ENCODE measurements around the gene DNAJC1. TPM values are rescaled to one million over a fixed set of nuclear protein-coding genes. Genes with fewer than 3 reads are reported as not detected.

Gene DNAJC1
- total and polyA plus RNA-seq, 2 of the 4 experiments (the other 2 are of a cell fraction), result 12.7 to 13.3 TPM

GRCh38 chr10:22027364-22028238, 24.1 kb upstream of the DNAJC1 start:
- no peak overlapping the region for H2BK5ac ChIP-seq (ENCODE audit: low read depth, low read length, poor library complexity, severe bottlenecking)
- no peaks in the 10 kb centered on the region for H3K4me1 ChIP-seq (ENCODE audit: control insufficient read depth, insufficient read depth, low read length)
- H3K36me3 ChIP-seq (ENCODE audit: control insufficient read depth, insufficient read depth, low read length), result no peaks in the 10 kb centered on the region
- ChIA-PET CTCF (no interaction called here), POLR2A (ENCODE audit: unreplicated experiment) (no interaction called here)
- peaks cover 4% of the 10 kb centered on the region for H3K27me3 ChIP-seq (ENCODE audit: control insufficient read depth, insufficient read depth, low read length)
- H3K23ac ChIP-seq (ENCODE audit: low read depth, low read length), result no peak overlapping the region
- H2AFZ ChIP-seq (replicated peaks; ENCODE audit: low read length, poor library complexity), result no peak overlapping the region
- no peak overlapping the region for H3K9ac ChIP-seq (ENCODE audit: low read depth, low read length)
- no peak overlapping the region for H2AK5ac ChIP-seq (ENCODE audit: low read depth, low read length)
- H2AK9ac ChIP-seq (replicated peaks; ENCODE audit: low read depth, low read length, poor library complexity), result no peak overlapping the region
- no peak overlapping the region for H3K56ac ChIP-seq (ENCODE audit: extremely low read depth, insufficient read depth, low read length)
- no peak overlapping the region for H2BK20ac ChIP-seq (ENCODE audit: low read depth, low read length)
- WGBS, 2 experiments (ENCODE audit: extremely low coverage in 2 of 2, insufficient read length in 1 of 2), result no CpG with 5 or more reads among the region's 7 CpGs
- no TSS peak for BruUV-seq (replicated peaks)
- no peaks in the 10 kb centered on the region for H3K9me1 ChIP-seq (ENCODE audit: insufficient read depth, low read length)
- intact Hi-C loops (cut with micrococcal nuclease), result no loop called here
- no peak overlapping the region for H4K8ac ChIP-seq (ENCODE audit: low read depth in 2 of 2, low read length in 2 of 2)
- H3K27ac ChIP-seq (ENCODE audit: insufficient read depth, low read length), result no peak overlapping the region
- dilution Hi-C loops (cut with HindIII; ENCODE audit: low sequenced_read_pairs, unreplicated experiment), result no loop called here
- in situ Hi-C loops (cut with MboI; ENCODE audit: low sequenced_read_pairs), result no loop called here
- H3K14ac ChIP-seq (replicated peaks; ENCODE audit: low read depth, low read length), result no peak overlapping the region
- DNase-seq (no peak), ATAC-seq (ENCODE audit: low read depth) (no peak)
- no peaks in the 10 kb centered on the region for H4K20me1 ChIP-seq (ENCODE audit: insufficient read depth, low read length)
- H4K5ac ChIP-seq (ENCODE audit: low read depth, low read length), result no peak overlapping the region
- no peaks in the 10 kb centered on the region for H3K9me3 ChIP-seq (ENCODE audit: control insufficient read depth, insufficient read depth, low read length)
- no peak overlapping the region for H3K4ac ChIP-seq (ENCODE audit: low read depth, low read length)
- no peak overlapping the region for H3K4me2 ChIP-seq (ENCODE audit: low read depth, low read length)
- no peak overlapping the region for H2BK15ac ChIP-seq (ENCODE audit: low read depth, low read length)
- TF ChIP-seq CTCF (conservative IDR thresholded peaks at IDR 0.05; ENCODE audit: low read depth, low read length) (no peak), CEBPB (IDR thresholded peaks at IDR 0.05; ENCODE audit: low read depth, low read length) (no peak), USF2 (IDR thresholded peaks at IDR 0.05; ENCODE audit: low read depth, low read length) (no peak), MAFK (IDR thresholded peaks at IDR 0.05; ENCODE audit: low read depth, low read length) (no peak), MXI1 (IDR thresholded peaks at IDR 0.05; ENCODE audit: borderline replicate concordance, low read depth, low read length) (no peak), SMC3 (IDR thresholded peaks at IDR 0.05; ENCODE audit: low read depth, low read length) (no peak), RCOR1 (IDR thresholded peaks at IDR 0.05; ENCODE audit: insufficient replicate concordance, low read length) (no peak), CHD1 (IDR thresholded peaks at IDR 0.05; ENCODE audit: low read depth, low read length) (no peak), BHLHE40 (IDR thresholded peaks at IDR 0.05; ENCODE audit: low read depth, low read length) (no peak), FOS (IDR thresholded peaks at IDR 0.05; ENCODE audit: low read depth, low read length) (no peak), MAZ (IDR thresholded peaks at IDR 0.05; ENCODE audit: borderline replicate concordance, low read depth, low read length) (no peak), RAD21 (IDR thresholded peaks at IDR 0.05; ENCODE audit: low read length) (no peak), ELK1 (IDR thresholded peaks at IDR 0.05; ENCODE audit: borderline replicate concordance, low read depth, low read length) (no peak), NFE2L2 (IDR thresholded peaks at IDR 0.05; ENCODE audit: low read depth, low read length) (no peak)
- H3K4me3 ChIP-seq (ENCODE audit: insufficient read depth, low read depth, low read length), result no peak overlapping the region
- H4K91ac ChIP-seq (ENCODE audit: insufficient read depth, low read depth, low read length), result no peak overlapping the region
- H3K79me1 ChIP-seq (ENCODE audit: low read depth in 1 of 2, low read length in 2 of 2), result no peaks in the 10 kb centered on the region
- no peak overlapping the region for H2BK120ac ChIP-seq (ENCODE audit: low read depth, low read length)
- no peak overlapping the region for H3K18ac ChIP-seq (ENCODE audit: low read depth, low read length)

Measured in IMR-90 (cell line).